Epithelial cell of esophagus (primary cell): ENCODE results near the gene PODXL2.

ENCODE experiments used
- DNase-seq: peaks from one replicate; pipeline ENCODE4 v3.0.0; 2010; ENCODE audit warnings: low read depth
- H3K4me3 ChIP-seq: 2 replicates; pipeline ENCODE4 v1.5.1; 2011; ENCODE audit warnings: mild to moderate bottlenecking, low read length, control low read depth
- CTCF ChIP-seq: IDR thresholded peaks from 2 replicates; pipeline ENCODE4 v1.5.1; 2011; ENCODE audit warnings: low read depth, mild to moderate bottlenecking, low read length, control low read depth, inconsistent platforms; ENCODE audit not compliant: insufficient read depth; ENCODE audit errors: missing control alignments

The PODXL2 gene

GRCh38 chr3:127632035-127632820 is 3.2 kb downstream of the PODXL2 start:
- DNase-seq, result no peak
- H3K4me3 ChIP-seq, result no peak overlapping the region
- TF ChIP-seq CTCF, result no peak

- no peak for DNase-seq
- H3K4me3 ChIP-seq, result no peak overlapping the region
- TF ChIP-seq CTCF, result no peak
Observed at GRCh38 chr3:127634653-127635052, 5.7 kb downstream of the PODXL2 start.

- no peak overlapping the region for H3K4me3 ChIP-seq
- DNase-seq, result no peak
- TF ChIP-seq CTCF, result no peak
Observed at GRCh38 chr3:127637546-127637945, 8.6 kb downstream of the PODXL2 start.

- H3K4me3 ChIP-seq, result no peak overlapping the region
- DNase-seq, result no peak
- no peak for TF ChIP-seq CTCF
Observed at GRCh38 chr3:127637971-127638370, 9.0 kb downstream of the PODXL2 start.

GRCh38 chr3:127639173-127640041 is 10.4 kb downstream of the PODXL2 start:
- no peak for TF ChIP-seq CTCF
- peak; percentile 53 for DNase-seq
- H3K4me3 ChIP-seq, result no peak overlapping the region

GRCh38 chr3:127640042-127640355 is 11.0 kb downstream of the PODXL2 start:
- DNase-seq, result no peak
- H3K4me3 ChIP-seq, result no peak overlapping the region
- TF ChIP-seq CTCF, result no peak
